HG03432 (cell line): ENCODE measurements around the gene LDLRAD2.
"Not testable (repeated sequence)": the region's sequence is repeated elsewhere in the genome, so short reads cannot be mapped to it uniquely, and the experiment has no call there.

Experiments
- ATAC-seq: cut with Tn5 transposase; IDR thresholded peaks from one replicate; pipeline ENCODE4 v1.9.1; 2021; ENCODE audit warnings: mild to moderate bottlenecking, moderate library complexity; ENCODE audit not compliant: unreplicated experiment

Gene LDLRAD2

GRCh38 chr1:21823206-21823979, 11.3 kb downstream of the LDLRAD2 start:
- ATAC-seq = no peak

GRCh38 chr1:21823980-21824702, 12.1 kb downstream of the LDLRAD2 start:
- no peak for ATAC-seq

GRCh38 chr1:21824926-21825325, 12.9 kb downstream of the LDLRAD2 start:
- ATAC-seq = no peak

GRCh38 chr1:21825393-21825792, 13.3 kb downstream of the LDLRAD2 start:
- no peak for ATAC-seq

GRCh38 chr1:21826694-21827093, 14.6 kb downstream of the LDLRAD2 start:
- not testable (repeated sequence) for ATAC-seq

- ATAC-seq = no peak
Measured at GRCh38 chr1:21827141-21827679, 15.1 kb downstream of the LDLRAD2 start.

GRCh38 chr1:21828075-21828474, 16.0 kb downstream of the LDLRAD2 start:
- ATAC-seq = no peak

- no peak for ATAC-seq
Measured at GRCh38 chr1:21828506-21829210, 16.6 kb downstream of the LDLRAD2 start.

- no peak for ATAC-seq
Measured at GRCh38 chr1:21829294-21829693, 17.2 kb downstream of the LDLRAD2 start.

- ATAC-seq = no peak
Measured at GRCh38 chr1:21830792-21831453, 18.9 kb downstream of the LDLRAD2 start.

- no peak for ATAC-seq
Measured at GRCh38 chr1:21831454-21831970, 19.4 kb downstream of the LDLRAD2 start.

- no peak for ATAC-seq
Measured at GRCh38 chr1:21833392-21833976, 21.4 kb downstream of the LDLRAD2 start.

- no peak for ATAC-seq
Measured at GRCh38 chr1:21834094-21834493, 22.0 kb downstream of the LDLRAD2 start.

- ATAC-seq = no peak
Measured at GRCh38 chr1:21834666-21835065, 22.6 kb downstream of the LDLRAD2 start.

GRCh38 chr1:21836010-21836409, 23.9 kb downstream of the LDLRAD2 start:
- no peak for ATAC-seq

- ATAC-seq = no peak
Measured at GRCh38 chr1:21836729-21837128, 24.7 kb downstream of the LDLRAD2 start.

- ATAC-seq = no peak
Measured at GRCh38 chr1:21837476-21837875, 25.4 kb downstream of the LDLRAD2 start.

- ATAC-seq = no peak
Measured at GRCh38 chr1:21838359-21839157, 26.5 kb downstream of the LDLRAD2 start.

- no peak for ATAC-seq
Measured at GRCh38 chr1:21839337-21840037, 27.4 kb downstream of the LDLRAD2 start.
